Upper lobe of left lung (tissue), 4 donors: ENCODE results near the gene RALGAPB.

Experiments used
- EP300 ChIP-seq, 4 donors: sonication (generic); formaldehyde crosslinking; IDR thresholded peaks; one replicate each; pipeline ENCODE4 v1.5.1; 2017; ENCODE audit warnings: antibody characterized with exemption in 4 of 4, control low read depth in 2 of 4
- POLR2A ChIP-seq, 4 donors: fragments of 450-650 bp; IDR thresholded peaks; one replicate each; pipeline ENCODE4 v1.5.1; 2016 to 2017; ENCODE audit warnings: antibody characterized with exemption in 4 of 4, mild to moderate bottlenecking in 2 of 4
- POLR2AphosphoS5 ChIP-seq, 2 donors: sonication (generic); formaldehyde crosslinking; IDR thresholded peaks; one replicate each; pipeline ENCODE4 v1.5.1; 2017; ENCODE audit warnings: antibody characterized with exemption in 2 of 2
- TF ChIP-seq, protein P1 (sequence below), 6 experiments: fragments of 450-650 bp in 4 of 6; fragments of 200-600 bp in 2 of 6; sonication (generic) in 2 of 6; IDR thresholded peaks; one replicate each; pipeline ENCODE4 v1.5.1; 2016 to 2019; ENCODE audit warnings: antibody characterized with exemption in 6 of 6

DNA sequence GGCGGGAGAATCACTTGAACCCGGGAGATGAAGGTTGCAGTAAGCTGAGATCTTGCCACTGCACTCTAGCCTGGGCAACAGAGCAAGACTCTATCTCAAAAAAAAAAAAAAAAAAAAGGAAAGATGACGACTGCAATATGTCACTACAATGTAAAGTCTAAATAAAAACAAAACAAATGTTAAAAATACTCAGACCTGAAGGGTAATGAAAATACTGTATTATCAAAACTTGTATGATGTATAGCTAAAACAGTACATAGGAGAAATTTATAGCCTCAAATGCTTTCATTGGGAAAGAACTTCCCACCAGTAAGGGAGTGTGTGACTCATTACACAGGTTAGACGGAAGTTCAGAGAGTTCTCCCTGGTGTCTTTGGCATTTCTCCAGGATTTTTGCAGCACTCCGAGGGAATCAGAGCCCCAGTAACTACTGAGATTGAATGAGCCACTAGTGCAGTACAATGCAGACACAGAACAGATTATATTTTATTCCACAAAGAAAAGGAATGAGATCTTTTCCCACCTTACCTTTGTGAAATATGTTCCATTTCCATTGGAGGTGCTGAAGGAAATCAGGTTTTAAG, 12.5 kb upstream of the RALGAPB start:
- no peak for TF ChIP-seq POLR2A (IDR thresholded peaks at IDR 0.05)
- TF ChIP-seq, protein P1, sequence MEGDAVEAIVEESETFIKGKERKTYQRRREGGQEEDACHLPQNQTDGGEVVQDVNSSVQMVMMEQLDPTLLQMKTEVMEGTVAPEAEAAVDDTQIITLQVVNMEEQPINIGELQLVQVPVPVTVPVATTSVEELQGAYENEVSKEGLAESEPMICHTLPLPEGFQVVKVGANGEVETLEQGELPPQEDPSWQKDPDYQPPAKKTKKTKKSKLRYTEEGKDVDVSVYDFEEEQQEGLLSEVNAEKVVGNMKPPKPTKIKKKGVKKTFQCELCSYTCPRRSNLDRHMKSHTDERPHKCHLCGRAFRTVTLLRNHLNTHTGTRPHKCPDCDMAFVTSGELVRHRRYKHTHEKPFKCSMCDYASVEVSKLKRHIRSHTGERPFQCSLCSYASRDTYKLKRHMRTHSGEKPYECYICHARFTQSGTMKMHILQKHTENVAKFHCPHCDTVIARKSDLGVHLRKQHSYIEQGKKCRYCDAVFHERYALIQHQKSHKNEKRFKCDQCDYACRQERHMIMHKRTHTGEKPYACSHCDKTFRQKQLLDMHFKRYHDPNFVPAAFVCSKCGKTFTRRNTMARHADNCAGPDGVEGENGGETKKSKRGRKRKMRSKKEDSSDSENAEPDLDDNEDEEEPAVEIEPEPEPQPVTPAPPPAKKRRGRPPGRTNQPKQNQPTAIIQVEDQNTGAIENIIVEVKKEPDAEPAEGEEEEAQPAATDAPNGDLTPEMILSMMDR (IDR thresholded peaks at IDR 0.05) = no peak
- no peak for TF ChIP-seq POLR2AphosphoS5 (IDR thresholded peaks at IDR 0.05)
- no peak for TF ChIP-seq EP300 (IDR thresholded peaks at IDR 0.05)
